GM18498 (cell line): Measurements from ENCODE around the gene SAMD8.
"Not testable (repeated sequence)": the region's sequence is repeated elsewhere in the genome, so short reads cannot be mapped to it uniquely, and the experiment has no call there.

Source experiments
- ATAC-seq: cut with Tn5 transposase; IDR thresholded peaks from one replicate; pipeline ENCODE4 v1.9.1; 2021; ENCODE audit warnings: mild to moderate bottlenecking, moderate library complexity; ENCODE audit not compliant: unreplicated experiment

Gene SAMD8

DNA sequence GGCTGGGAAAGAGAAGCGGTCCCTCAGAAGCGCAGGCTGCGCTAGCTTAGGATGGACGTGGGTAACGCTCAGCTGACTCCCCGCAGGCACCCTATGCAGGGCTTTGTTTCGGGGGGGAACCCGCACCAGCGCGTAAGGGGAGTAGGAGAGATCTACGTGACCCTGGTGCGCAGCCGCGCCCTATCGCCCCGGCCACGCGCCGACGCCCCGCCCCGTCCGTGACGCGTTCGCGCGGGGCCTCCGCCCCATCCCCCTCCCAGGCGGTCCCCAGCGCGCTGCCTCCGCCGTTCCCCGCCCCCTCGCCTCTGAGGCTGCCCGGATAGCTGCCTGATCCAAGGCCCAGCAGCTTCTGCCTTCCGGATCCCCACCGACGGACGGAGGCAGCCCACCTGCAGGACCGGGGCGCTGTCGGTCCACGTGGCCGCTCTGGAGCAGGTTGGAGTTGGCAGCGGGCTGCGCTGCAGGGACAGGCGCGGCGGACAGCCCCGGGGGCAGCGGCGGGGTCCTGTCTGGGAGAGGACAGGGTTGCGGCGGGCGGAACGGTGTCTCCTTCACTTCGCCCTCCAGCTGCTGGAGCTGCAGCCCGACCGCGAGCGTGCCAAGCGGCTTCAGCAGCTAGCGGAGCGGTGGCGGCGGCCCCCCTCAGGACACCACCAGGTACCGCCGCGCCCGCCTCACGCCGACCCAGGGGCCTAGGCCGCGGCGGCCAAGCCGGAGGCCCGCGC lies 99.0 kb downstream of the SAMD8 start, which contains the start of gene VDAC2:
Gene VDAC2 (plus strand): TSS at position 515 of the 725 bp plus-strand sequence. CDS start 363 bp downstream, outside the sequence.
- peak; percentile 92 for ATAC-seq

DNA sequence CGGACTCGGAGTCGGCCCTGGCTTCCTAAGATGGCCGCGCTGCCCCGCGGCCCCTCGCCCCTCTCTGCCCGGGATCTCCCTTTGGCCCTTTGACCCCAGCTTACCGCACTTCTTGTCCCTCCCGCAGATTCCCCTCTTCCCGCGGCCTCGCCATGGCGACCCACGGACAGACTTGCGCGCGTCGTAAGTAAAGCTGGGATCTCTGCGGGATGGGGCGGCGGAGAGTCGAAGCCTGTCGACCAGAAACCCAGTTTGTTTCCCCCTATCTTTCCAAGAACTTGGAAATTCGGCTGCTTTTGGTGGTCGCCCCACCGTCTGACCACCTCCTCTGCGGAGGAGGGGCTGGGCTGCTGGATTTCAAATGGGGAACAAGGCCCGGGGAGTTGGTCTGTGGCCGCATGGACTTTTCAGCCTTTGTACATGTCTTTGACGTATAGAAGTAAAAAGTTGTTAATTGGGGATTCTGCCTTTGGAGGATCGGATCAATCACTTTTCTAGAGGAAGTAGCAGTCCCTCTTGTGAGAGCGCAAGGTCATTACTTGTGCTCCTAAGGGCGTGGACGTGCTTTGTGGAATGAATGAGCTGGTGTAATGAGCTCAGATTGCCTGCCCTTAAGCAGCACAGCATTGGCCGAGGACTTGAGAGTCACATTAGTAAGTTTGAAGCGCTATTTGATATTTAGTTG lies 99.7 kb downstream of the SAMD8 start:
- peak; percentile 0 for ATAC-seq

DNA sequence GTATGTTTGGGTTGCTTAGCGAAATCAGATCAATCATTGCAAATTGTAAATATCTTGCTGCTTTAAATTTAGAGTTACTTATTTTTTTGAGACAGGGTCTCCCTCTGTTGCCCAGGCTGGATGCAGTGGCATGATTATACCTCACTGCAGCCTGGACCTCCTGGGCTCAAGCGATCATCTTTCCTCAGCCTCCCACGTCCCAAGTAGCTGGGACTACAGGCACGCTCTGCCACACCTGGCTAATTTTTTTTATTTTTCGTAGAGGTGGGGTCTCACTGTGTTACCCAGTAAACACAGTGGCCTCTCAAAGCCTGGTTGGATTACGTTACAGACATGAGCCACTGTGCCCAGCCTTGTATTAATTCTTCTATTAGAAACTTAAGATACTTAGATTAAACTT lies 100.9 kb downstream of the SAMD8 start:
- ATAC-seq = no peak

DNA sequence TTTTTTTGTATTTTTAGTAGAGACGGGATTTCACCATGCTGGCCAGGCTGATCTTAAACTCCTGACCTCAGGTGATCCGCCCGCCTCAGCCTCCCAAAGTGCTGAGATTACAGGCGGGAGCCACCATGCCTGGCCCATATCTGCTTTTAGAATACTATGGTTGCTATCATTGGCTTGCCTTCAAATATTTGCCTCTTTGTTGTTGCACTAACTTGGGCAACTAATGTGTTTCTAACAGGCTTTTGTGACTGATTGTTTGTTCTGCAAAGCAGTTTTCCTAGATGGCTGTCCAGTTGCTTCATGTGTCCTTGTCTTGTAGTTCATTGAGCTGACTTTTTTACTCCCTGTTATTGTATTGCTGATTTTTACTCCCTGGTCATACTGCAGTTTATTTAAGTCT lies 108.8 kb downstream of the SAMD8 start:
- no peak for ATAC-seq

DNA sequence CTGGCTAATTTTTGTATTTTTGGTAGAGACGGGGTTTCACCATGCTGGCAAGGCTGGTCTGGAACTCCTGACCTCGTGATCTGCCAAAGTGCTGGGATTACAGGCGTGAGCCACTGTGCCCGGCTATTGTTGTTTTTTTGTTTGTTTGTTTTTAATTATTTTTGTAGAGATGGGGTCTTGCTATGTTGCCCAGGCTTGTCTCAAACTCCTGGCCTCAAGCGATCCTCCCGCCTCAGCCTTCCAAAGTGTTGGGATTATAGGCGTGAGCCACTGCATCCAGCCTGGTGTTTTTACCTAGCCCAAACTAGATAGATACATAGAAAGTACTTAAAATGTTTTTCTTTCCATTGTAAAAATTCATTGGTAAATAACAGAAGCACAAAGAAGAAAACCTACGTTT lies 110.0 kb downstream of the SAMD8 start:
- ATAC-seq = not testable (repeated sequence)

DNA sequence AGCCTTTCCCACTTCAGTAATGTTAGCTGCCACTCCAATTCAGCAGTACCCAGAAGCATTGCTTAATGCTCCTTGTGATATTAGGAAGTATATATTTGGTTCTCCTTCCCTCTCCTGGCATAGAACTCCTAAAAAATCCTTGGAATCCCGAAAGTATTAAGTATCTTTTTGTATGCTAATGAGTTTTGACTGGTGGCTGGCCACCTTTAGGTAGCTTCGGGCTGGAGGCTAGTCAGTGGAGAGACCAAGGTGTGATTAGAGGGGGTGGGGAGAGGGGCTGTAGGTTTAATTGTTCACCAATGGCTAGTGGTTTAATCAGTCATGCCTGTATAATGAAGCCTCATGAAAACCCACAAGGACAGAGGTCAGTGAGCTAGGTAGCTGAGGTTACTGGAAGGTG lies 112.1 kb downstream of the SAMD8 start:
- no peak for ATAC-seq

DNA sequence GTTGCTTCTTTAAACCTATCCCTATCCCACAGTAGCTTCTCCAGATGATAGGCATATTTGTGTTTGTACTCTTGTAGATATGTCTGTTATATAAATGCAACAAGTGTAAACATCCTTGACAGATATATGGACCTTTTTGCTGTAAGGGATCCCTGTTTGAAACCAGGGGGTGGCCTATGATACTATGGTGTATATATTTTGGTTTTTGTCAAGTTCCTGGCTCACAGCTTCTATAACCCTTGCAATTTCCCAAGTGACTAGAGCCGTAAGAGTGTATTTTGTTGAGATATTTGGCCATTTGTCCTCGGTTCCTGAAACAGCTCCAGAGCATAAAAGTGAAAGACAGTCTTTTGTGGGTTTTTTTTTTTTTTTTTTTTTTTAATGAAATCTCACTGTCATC lies 114.6 kb downstream of the SAMD8 start:
- no peak for ATAC-seq

DNA sequence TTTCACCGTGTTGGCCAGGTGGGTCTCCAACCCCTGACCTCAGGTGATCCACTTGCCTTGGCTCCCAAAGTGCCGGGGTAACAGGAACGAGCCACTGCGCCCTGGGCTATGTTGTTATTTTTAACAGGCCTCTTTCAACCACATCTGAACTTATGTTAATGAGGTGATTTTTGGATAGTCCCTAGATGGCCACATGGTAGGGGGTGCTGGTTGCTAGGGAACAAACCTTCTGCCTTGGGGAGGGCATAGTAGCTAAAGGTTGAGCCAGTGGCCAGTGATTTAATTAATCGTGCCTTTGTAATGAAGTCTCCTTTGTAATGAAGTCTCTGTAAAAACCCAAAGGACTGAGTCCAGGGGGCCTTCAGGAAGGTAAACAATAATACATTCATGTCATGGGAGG lies 115.2 kb downstream of the SAMD8 start:
- no peak for ATAC-seq

DNA sequence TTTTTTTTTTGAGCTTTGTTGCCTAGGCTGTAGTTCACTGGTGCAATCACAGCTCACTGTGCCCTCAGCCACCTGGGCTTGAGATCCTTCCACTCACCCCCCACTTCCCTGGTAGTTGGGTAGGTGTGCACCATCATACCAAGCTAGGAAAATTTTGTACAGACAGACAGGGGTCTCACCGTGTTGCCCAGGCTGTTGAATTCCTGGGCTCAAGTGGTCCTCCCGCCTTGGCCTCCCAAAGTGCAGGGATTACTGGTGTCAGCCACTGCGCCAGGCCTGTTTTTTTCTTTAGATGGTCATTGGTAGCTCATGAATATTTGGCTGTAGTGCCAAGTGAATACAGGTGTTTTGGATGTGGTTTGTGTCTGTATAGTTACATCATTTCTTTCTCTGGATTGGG lies 116.8 kb downstream of the SAMD8 start:
- no peak for ATAC-seq

DNA sequence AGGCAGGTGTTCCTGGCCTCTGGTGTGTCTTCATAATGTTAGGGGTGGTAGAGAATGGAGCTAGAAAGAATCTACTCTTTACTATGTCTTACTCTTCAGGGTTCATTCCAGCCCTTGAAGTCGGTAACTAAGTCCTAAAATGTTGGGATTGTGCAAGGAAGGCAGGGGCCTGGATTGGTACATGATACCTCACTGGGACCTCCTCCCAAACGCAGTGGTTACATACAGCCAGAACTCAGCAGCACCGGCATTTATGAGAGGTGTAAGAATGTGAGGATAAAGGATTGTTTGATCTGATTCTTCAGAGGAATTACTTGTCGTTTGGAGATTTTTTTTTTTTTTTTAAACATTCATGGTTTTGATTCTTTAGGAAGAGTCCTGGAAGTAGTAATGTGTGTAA lies 117.4 kb downstream of the SAMD8 start:
- ATAC-seq = no peak

DNA sequence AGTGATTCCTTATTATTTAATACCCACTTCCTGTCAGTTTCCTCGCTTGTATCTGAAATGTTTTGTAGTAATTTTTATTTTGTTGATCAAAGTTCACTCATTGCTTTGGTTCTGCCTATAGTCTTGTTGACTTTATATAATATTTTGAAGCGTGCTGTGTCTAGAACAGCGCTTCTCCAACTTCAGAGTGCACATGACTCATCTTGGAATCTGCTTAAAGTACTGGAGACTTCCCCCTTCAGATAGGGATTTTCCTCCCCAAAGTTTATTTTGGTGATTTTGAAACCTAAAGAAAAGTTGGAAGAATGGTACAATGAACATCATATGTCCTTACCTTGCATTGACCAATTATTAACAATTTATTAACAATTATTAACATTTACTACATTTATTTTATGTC lies 118.5 kb downstream of the SAMD8 start:
- ATAC-seq = no peak

DNA sequence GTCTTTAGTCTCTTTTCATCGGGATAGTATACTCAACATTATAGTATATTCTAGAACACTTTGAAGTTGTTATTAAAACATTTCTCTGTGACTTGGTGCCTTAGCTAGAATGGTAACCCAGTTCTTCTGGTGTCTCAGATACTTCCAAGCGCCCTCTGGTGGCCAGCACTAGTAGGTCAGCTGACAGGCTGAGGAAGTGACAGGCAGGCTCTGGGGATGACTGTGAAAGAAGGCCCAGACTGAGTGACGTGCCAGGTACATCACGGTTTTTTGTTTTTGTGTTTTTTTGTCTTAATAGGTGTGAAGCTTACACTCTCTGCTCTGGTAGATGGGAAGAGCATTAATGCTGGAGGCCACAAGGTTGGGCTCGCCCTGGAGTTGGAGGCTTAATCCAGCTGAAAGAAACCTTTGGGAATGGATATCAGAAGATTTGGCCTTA lies 119.2 kb downstream of the SAMD8 start:
- no peak for ATAC-seq
